ENCODE results near the gene WFDC1. TPM values are rescaled to one million over a fixed set of nuclear protein-coding genes. Genes with fewer than 3 reads are reported as not detected.

The WFDC1 gene
- total and polyA plus RNA-seq, 10 of the 15 experiments (the other 5 are each of a cell fraction or from before 2014, with no cell fraction given), result not detected

DNA sequence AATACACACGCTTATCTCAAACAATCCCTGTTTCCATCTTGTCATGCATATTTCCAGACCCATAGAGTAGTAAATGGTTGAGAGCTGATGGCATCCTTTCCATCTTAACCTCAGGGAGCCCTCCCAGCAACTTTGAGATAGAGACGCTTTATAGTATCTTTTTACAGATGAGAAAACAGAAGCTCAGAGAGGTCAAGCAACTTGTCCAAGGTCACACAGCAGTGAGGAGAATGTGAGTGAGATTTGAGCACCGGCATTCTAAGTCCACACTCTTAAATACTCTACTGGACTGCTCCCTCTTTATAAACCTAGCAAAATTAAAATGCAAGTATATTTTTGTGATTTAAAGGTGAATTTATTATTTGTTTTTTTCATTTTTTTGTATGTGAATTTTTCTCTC is 35.0 kb upstream of the WFDC1 start (continued):
- TF ChIP-seq FOXK2 (IDR thresholded peaks at IDR 0.05) (no peak), YBX1 (IDR thresholded peaks at IDR 0.05) (no peak), IRF3 (IDR thresholded peaks at IDR 0.05) (no peak), SMC3 (IDR thresholded peaks at IDR 0.05; ENCODE audit: borderline replicate concordance, low read length) (no peak), ZZZ3 (IDR thresholded peaks at IDR 0.05; ENCODE audit: control insufficient read depth, insufficient read length, low read depth) (no peak), MTA2 (IDR thresholded peaks at IDR 0.05; ENCODE audit: low read depth) (no peak)
- TF ChIP-seq, protein P1, sequence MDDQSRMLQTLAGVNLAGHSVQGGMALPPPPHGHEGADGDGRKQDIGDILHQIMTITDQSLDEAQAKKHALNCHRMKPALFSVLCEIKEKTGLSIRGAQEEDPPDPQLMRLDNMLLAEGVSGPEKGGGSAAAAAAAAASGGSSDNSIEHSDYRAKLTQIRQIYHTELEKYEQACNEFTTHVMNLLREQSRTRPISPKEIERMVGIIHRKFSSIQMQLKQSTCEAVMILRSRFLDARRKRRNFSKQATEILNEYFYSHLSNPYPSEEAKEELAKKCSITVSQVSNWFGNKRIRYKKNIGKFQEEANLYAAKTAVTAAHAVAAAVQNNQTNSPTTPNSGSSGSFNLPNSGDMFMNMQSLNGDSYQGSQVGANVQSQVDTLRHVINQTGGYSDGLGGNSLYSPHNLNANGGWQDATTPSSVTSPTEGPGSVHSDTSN (IDR thresholded peaks at IDR 0.05; ENCODE audit: insufficient replicate concordance, low read depth, low read length), result no peak

- in situ Hi-C loops (cut with MboI), result no loop called here
- BruUV-seq (replicated peaks), result no TSS peak
- POLR2A ChIA-PET, result no interaction called here
- Histone ChIP-seq H3K27ac (ENCODE audit: control insufficient read depth, insufficient read depth) (no peak overlapping the region), H3K27me3 (replicated peaks in 1 of 2; ENCODE audit: control insufficient read depth in 2 of 2, insufficient read depth in 2 of 2, low read length in 1 of 2) (no peaks in the 10 kb centered on the region; a peak in 1 of 4 replicates), H2AFZ (ENCODE audit: control insufficient read depth, low read depth, low read length) (no peak overlapping the region), H3K4me1 (ENCODE audit: control insufficient read depth, insufficient read depth, low read length) (no peaks in the 10 kb centered on the region), H3K36me3 (ENCODE audit: control insufficient read depth in 2 of 2, insufficient read depth in 2 of 2, low read length in 1 of 2) (no peaks in the 10 kb centered on the region), H3K9ac (ENCODE audit: control insufficient read depth, insufficient read depth, low read length) (no peak overlapping the region), H4K20me1 (ENCODE audit: control insufficient read depth, insufficient read depth) (no peaks in the 10 kb centered on the region), H3K4me3 (no peak overlapping the region), H3K79me2 (ENCODE audit: control insufficient read depth, insufficient read depth, low read length) (no peaks in the 10 kb centered on the region), H3K4me2 (ENCODE audit: control insufficient read depth, insufficient read depth) (no peak overlapping the region), H3K9me3 (replicated peaks; ENCODE audit: control insufficient read depth, insufficient read depth, low read length) (no peaks in the 10 kb centered on the region)
- no peak for FAIRE-seq
- ATAC-seq, result no peak
- RAD21 ChIA-PET (ENCODE audit: unreplicated experiment), result no interaction called here
- TF ChIP-seq TCF7 (IDR thresholded peaks at IDR 0.05; ENCODE audit: borderline replicate concordance), result no peak
- no peak for DNase-seq (ENCODE audit: low read depth, low spot score)
- intact Hi-C loops (cut with micrococcal nuclease; ENCODE audit: unreplicated experiment), result no loop called here
- WGBS (ENCODE audit: insufficient coverage, insufficient replicate concordance, low lambda C conversion rate, missing lambda C conversion rate), result 56% methylated on average over 22 of the region's 23 CpGs
- CTCF ChIA-PET, result no interaction called here
- SMC1A ChIA-PET (ENCODE audit: uncharacterized antibody, unreplicated experiment), result no interaction called here
Observed at GRCh38 chr16:84260766-84261554, 33.7 kb upstream of the WFDC1 start.
